Suprapubic skin (tissue), 4 donors: ENCODE data around the gene COG7.

Experiments used
- CTCF ChIP-seq, 2 donors: fragments of 200-600 bp in 1 of 2; fragments of 450-650 bp in 1 of 2; sonication (generic) in 1 of 2; IDR thresholded peaks; one replicate each; pipeline ENCODE4 v1.5.1; 2016 to 2019; ENCODE audit warnings: antibody characterized with exemption in 2 of 2, mild to moderate bottlenecking in 1 of 2, moderate library complexity in 1 of 2
- POLR2A ChIP-seq, 2 donors: fragments of 450-650 bp; IDR thresholded peaks; one replicate each; pipeline ENCODE4 v1.6.1; 2017; ENCODE audit warnings: antibody characterized with exemption in 2 of 2, mild to moderate bottlenecking in 2 of 2, moderate library complexity in 2 of 2
- POLR2AphosphoS5 ChIP-seq, 3 donors: sonication (generic); formaldehyde crosslinking; IDR thresholded peaks; one replicate each; pipeline ENCODE4 v1.6.1; 2017; ENCODE audit warnings: antibody characterized with exemption in 3 of 3

GRCh38 chr16:23436951-23437350 lies 16.0 kb downstream of the COG7 start:
- TF ChIP-seq CTCF (IDR thresholded peaks at IDR 0.05): no peak
- TF ChIP-seq POLR2A (IDR thresholded peaks at IDR 0.05): no peak
- TF ChIP-seq POLR2AphosphoS5 (IDR thresholded peaks at IDR 0.05): no peak
